ENCODE results near the gene MTPN. TPM values are rescaled to one million over a fixed set of nuclear protein-coding genes. Genes with fewer than 3 reads are reported as not detected.

MTPN gene
- total and polyA plus RNA-seq, 10 of the 15 experiments (the other 5 are each of a cell fraction or from before 2014, with no cell fraction given) = 38.7 to 146 (median 85.4) TPM

DNA sequence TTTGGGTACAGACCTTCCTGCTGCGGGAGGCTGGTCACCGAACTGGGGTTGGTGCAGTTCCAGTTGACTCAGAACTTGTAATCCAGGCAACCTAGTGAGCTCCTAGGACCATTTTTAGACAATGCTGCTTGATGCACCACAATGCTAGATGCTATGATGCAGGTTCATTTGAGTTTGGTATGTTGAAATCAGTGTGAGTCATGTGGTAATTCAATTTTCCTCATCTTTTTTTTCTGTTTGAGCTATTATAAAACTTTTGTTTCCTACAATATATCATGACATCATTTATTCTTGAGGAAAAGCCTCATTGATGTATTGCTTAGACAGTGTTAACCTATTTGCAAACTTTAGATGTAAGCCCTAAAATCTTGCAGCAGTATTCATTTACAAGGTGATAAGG lies 40.9 kb upstream of the MTPN start (continued):
- no peak for TF ChIP-seq MTA3 (IDR thresholded peaks at IDR 0.05; ENCODE audit: borderline replicate concordance, low read length)
- no peak for TF ChIP-seq CBX5 (IDR thresholded peaks at IDR 0.05; ENCODE audit: low read depth)

DNA sequence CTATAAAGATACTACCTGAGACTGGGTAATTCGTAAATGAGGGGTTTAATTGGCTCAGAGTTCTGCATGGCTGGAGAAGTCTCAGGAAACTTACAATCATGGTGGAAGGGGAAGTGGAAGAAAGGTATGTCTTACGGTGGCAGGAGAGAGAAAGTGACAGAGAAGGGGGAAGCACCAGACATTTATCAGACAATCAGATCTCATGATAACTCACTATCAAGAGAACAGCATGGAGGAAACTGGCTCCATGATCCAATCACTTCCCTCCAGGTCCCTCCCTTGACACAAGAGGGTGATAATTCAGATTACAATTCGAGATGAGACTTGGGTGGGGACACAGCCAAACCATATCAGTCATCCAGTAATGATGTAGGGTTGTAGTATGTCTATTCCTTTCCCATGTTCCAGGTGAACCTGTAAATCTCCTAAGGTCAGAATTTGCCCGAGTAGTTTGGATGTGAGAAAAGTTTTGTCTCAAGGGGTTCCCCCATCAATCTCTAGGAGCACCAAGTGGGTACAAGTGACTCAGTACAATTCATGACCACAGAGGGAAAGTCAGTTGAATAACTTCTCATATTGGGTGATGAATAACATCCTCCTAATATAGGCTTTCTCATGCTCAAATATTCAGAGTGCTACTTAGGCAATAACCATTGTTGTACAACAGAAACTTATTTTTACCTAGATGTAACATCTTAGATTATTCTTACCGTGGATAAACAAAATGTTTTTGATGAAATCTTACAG lies 39.7 kb upstream of the MTPN start:
- WGBS (ENCODE audit: insufficient coverage, insufficient replicate concordance, low lambda C conversion rate, missing lambda C conversion rate) = 21% methylated on average over 5 of the region's 5 CpGs
- Histone ChIP-seq H3K4me3 (no peak overlapping the region), H2AFZ (ENCODE audit: control insufficient read depth, low read depth, low read length) (no peak overlapping the region), H3K79me2 (ENCODE audit: control insufficient read depth, insufficient read depth, low read length) (no peaks in the 10 kb centered on the region), H3K4me1 (ENCODE audit: control insufficient read depth, insufficient read depth, low read length) (no peaks in the 10 kb centered on the region), H3K27me3 (replicated peaks in 1 of 2; ENCODE audit: control insufficient read depth in 2 of 2, insufficient read depth in 2 of 2, low read length in 1 of 2) (no peaks in the 10 kb centered on the region), H3K9ac (ENCODE audit: control insufficient read depth, insufficient read depth, low read length) (no peak overlapping the region), H3K9me3 (replicated peaks; ENCODE audit: control insufficient read depth, insufficient read depth, low read length) (no peaks in the 10 kb centered on the region; the same call in 2 of the 3 replicates), H3K4me2 (ENCODE audit: control insufficient read depth, insufficient read depth) (no peak overlapping the region), H4K20me1 (ENCODE audit: control insufficient read depth, insufficient read depth) (no peaks in the 10 kb centered on the region), H3K27ac (ENCODE audit: control insufficient read depth, insufficient read depth) (no peak overlapping the region), H3K36me3 (ENCODE audit: control insufficient read depth in 2 of 2, insufficient read depth in 2 of 2, low read length in 1 of 2) (no peaks in the 10 kb centered on the region)
- DNase-seq (ENCODE audit: low read depth, low spot score) = no peak
- intact Hi-C loops (cut with micrococcal nuclease; ENCODE audit: unreplicated experiment) (no loop called here), in situ Hi-C loops (cut with MboI) (no loop called here)
- ChIA-PET POLR2A (interaction anchor here (0.5 kb wide), 1 partner anchor 1032 kb away, joined by 7 read pairs; no protein-coding TSS in a partner anchor), CTCF (no interaction called here), RAD21 (ENCODE audit: unreplicated experiment) (interaction anchor here (0.7 kb wide), 1 partner anchor 9 kb away, joined by 3 read pairs; no protein-coding TSS in a partner anchor), SMC1A (ENCODE audit: uncharacterized antibody, unreplicated experiment) (no interaction called here)
- ATAC-seq = peak; percentile 84
- no peak for FAIRE-seq
- BruUV-seq (replicated peaks) = no TSS peak
- TF ChIP-seq EP300 (IDR thresholded peaks at IDR 0.05; ENCODE audit: borderline replicate concordance in 1 of 2, control insufficient read depth in 1 of 2, low read depth in 2 of 2, low read length in 2 of 2) = no peak
- TF ChIP-seq, protein P1, sequence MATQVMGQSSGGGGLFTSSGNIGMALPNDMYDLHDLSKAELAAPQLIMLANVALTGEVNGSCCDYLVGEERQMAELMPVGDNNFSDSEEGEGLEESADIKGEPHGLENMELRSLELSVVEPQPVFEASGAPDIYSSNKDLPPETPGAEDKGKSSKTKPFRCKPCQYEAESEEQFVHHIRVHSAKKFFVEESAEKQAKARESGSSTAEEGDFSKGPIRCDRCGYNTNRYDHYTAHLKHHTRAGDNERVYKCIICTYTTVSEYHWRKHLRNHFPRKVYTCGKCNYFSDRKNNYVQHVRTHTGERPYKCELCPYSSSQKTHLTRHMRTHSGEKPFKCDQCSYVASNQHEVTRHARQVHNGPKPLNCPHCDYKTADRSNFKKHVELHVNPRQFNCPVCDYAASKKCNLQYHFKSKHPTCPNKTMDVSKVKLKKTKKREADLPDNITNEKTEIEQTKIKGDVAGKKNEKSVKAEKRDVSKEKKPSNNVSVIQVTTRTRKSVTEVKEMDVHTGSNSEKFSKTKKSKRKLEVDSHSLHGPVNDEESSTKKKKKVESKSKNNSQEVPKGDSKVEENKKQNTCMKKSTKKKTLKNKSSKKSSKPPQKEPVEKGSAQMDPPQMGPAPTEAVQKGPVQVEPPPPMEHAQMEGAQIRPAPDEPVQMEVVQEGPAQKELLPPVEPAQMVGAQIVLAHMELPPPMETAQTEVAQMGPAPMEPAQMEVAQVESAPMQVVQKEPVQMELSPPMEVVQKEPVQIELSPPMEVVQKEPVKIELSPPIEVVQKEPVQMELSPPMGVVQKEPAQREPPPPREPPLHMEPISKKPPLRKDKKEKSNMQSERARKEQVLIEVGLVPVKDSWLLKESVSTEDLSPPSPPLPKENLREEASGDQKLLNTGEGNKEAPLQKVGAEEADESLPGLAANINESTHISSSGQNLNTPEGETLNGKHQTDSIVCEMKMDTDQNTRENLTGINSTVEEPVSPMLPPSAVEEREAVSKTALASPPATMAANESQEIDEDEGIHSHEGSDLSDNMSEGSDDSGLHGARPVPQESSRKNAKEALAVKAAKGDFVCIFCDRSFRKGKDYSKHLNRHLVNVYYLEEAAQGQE (IDR thresholded peaks at IDR 0.05; ENCODE audit: low read depth, low read length) = no peak
- no peak for TF ChIP-seq BACH1 (IDR thresholded peaks at IDR 0.05; ENCODE audit: borderline replicate concordance)
- no peak for TF ChIP-seq GABPA (IDR thresholded peaks at IDR 0.05; ENCODE audit: low read depth)
- TF ChIP-seq IKZF1 (conservative IDR thresholded peaks at IDR 0.05) = peak; percentile 22; the same call in 1 of the 2 replicates
- TF ChIP-seq HCFC1 (IDR thresholded peaks at IDR 0.05; ENCODE audit: low read length) = no peak
- TF ChIP-seq SPI1 (IDR thresholded peaks at IDR 0.05; ENCODE audit: borderline replicate concordance, insufficient read depth, low read depth, low read length) = peak; percentile 67; the same call in 1 of the 2 replicates
- TF ChIP-seq, protein P2, sequence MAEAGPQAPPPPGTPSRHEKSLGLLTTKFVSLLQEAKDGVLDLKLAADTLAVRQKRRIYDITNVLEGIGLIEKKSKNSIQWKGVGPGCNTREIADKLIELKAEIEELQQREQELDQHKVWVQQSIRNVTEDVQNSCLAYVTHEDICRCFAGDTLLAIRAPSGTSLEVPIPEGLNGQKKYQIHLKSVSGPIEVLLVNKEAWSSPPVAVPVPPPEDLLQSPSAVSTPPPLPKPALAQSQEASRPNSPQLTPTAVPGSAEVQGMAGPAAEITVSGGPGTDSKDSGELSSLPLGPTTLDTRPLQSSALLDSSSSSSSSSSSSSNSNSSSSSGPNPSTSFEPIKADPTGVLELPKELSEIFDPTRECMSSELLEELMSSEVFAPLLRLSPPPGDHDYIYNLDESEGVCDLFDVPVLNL (IDR thresholded peaks at IDR 0.05; ENCODE audit: low read depth, low read length) = no peak
- TF ChIP-seq, protein P3, sequence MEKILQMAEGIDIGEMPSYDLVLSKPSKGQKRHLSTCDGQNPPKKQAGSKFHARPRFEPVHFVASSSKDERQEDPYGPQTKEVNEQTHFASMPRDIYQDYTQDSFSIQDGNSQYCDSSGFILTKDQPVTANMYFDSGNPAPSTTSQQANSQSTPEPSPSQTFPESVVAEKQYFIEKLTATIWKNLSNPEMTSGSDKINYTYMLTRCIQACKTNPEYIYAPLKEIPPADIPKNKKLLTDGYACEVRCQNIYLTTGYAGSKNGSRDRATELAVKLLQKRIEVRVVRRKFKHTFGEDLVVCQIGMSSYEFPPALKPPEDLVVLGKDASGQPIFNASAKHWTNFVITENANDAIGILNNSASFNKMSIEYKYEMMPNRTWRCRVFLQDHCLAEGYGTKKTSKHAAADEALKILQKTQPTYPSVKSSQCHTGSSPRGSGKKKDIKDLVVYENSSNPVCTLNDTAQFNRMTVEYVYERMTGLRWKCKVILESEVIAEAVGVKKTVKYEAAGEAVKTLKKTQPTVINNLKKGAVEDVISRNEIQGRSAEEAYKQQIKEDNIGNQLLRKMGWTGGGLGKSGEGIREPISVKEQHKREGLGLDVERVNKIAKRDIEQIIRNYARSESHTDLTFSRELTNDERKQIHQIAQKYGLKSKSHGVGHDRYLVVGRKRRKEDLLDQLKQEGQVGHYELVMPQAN (conservative IDR thresholded peaks at IDR 0.05) = no peak
- peak; percentile 37 to 40; a peak in 2 of 4 replicates for TF ChIP-seq IKZF2 (IDR thresholded peaks at IDR 0.05)
- TF ChIP-seq SMARCA5 (IDR thresholded peaks at IDR 0.05) = 0 out of 2 replicates have a peak, but pooled peaks have one; percentile 53
- TF ChIP-seq DPF2 (IDR thresholded peaks at IDR 0.05) = 0 out of 2 replicates have a peak, but pooled peaks have one; percentile 40
- TF ChIP-seq CHD4 (IDR thresholded peaks at IDR 0.05) = no peak
- no peak for TF ChIP-seq ZNF207 (IDR thresholded peaks at IDR 0.05; ENCODE audit: borderline replicate concordance)

All from GM12878 (cell line).